HFFc6 (cell line): ENCODE measurements around the gene NEURL4. TPM values are rescaled to one million over a fixed set of nuclear protein-coding genes. Genes with fewer than 3 reads are reported as not detected.

Experiments used
- DNase-seq: peaks from one replicate; pipeline ENCODE4 v3.0.0-alpha.2; 2018
- H3K27ac Mint-ChIP-seq: 2 replicates; pipeline ENCODE4 v1.8.0; 2020; ENCODE audit warnings: mild to moderate bottlenecking, mixed read lengths
- H3K27me3 Mint-ChIP-seq: 2 replicates; pipeline ENCODE4 v1.8.0; 2021; ENCODE audit warnings: mild to moderate bottlenecking, moderate library complexity, mixed read lengths; ENCODE audit not compliant: insufficient read depth
- H3K36me3 Mint-ChIP-seq: 2 replicates; pipeline ENCODE4 v1.8.0; 2021; ENCODE audit warnings: low read depth, mixed read lengths
- H3K4me1 Mint-ChIP-seq: 2 replicates; pipeline ENCODE4 v1.8.0; 2020; ENCODE audit warnings: low read depth, mixed read lengths
- H3K4me3 Mint-ChIP-seq: 2 replicates; pipeline ENCODE4 v1.8.0; 2020; ENCODE audit warnings: mild to moderate bottlenecking, moderate library complexity, mixed read lengths
- H3K9me3 Mint-ChIP-seq: 2 replicates; pipeline ENCODE4 v1.8.0; 2020; ENCODE audit warnings: mild to moderate bottlenecking, mixed read lengths
- total RNA-seq, 6 experiments: library from RNA; stranded (reverse); fragmentation: NEBNext Ultra II Directional; extraction: Animal tissue kit (Norgen Biotek cat#: 25700); gene quantifications; 2 replicates in 1 of 6; 3 replicates in 5 of 6; pipeline ENCODE4 v1.2.3, GENCODE V29; 2021
- TF ChIP-seq, protein P1 (sequence below): fragments of 200-600 bp; sonication (generic); IDR thresholded peaks from 2 replicates; pipeline ENCODE4 v1.5.0; 2021; ENCODE audit warnings: antibody characterized with exemption, mild to moderate bottlenecking

NEURL4 gene
- total RNA-seq, 6 experiments from 2014 or later: 18.7 to 24.6 (median 20.4) TPM

GRCh38 chr17:7313890-7314718 lies 15.0 kb downstream of the NEURL4 start:
- H3K9me3 Mint-ChIP-seq: no peaks in the 10 kb centered on the region
- DNase-seq: peak; percentile 62
- H3K36me3 Mint-ChIP-seq: peaks cover 60% of the 10 kb centered on the region
- peak overlapping the region; percentile 87 for H3K4me3 Mint-ChIP-seq
- peak overlapping the region; percentile 78 for H3K27ac Mint-ChIP-seq
- peaks cover 59% of the 10 kb centered on the region for H3K4me1 Mint-ChIP-seq
- peaks cover 21% of the 10 kb centered on the region for H3K27me3 Mint-ChIP-seq
- TF ChIP-seq, protein P1, sequence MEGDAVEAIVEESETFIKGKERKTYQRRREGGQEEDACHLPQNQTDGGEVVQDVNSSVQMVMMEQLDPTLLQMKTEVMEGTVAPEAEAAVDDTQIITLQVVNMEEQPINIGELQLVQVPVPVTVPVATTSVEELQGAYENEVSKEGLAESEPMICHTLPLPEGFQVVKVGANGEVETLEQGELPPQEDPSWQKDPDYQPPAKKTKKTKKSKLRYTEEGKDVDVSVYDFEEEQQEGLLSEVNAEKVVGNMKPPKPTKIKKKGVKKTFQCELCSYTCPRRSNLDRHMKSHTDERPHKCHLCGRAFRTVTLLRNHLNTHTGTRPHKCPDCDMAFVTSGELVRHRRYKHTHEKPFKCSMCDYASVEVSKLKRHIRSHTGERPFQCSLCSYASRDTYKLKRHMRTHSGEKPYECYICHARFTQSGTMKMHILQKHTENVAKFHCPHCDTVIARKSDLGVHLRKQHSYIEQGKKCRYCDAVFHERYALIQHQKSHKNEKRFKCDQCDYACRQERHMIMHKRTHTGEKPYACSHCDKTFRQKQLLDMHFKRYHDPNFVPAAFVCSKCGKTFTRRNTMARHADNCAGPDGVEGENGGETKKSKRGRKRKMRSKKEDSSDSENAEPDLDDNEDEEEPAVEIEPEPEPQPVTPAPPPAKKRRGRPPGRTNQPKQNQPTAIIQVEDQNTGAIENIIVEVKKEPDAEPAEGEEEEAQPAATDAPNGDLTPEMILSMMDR: no peak

DNA sequence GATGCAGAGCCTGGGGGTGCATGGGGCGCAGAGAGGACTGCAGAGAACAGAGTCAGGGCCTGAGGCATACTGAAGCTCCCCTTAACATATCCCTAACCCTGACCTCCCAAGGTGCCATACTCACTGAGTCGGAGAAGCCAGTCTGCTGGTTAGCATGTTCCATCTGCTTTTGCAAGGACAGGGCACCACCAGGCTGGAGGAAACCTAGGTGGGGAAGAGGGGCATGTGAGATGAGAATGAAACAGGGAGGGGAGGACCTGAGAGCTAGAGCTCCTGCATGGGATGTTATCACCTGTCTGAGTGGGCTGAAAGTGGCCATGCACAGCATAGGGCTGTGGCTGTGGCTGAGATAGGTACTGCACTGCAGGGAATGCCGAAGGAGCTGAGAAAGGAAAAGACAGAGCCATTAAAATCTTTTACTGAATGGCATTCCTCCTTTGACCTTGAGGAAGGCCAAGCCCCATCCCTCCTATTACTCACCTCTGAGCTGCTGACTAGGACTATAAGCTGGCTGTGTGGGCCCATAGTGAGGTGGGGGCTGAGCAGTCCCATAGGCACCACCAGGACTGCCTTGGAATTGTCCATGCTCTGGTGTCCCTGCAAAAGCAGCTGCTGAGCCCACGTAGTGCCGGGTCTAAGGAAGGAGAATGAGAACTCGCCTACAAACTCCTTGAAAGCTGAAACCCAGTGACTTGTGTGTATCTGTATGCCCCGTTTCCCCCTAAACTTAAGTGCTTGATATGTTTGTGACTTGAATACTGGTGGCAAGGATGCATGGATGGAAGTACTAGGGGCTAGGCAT lies 15.8 kb downstream of the NEURL4 start:
- Mint-ChIP-seq H3K9me3 (no peaks in the 10 kb centered on the region), H3K4me3 (peak overlapping the region; percentile 87), H3K27me3 (peaks cover 21% of the 10 kb centered on the region), H3K27ac (peak overlapping the region; percentile 78), H3K4me1 (peaks cover 61% of the 10 kb centered on the region), H3K36me3 (peaks cover 67% of the 10 kb centered on the region)
- no peak for DNase-seq
- TF ChIP-seq, protein P1: peak; percentile 59; the same call in 1 of the 2 replicates

GRCh38 chr17:7312432-7313087 lies 16.6 kb downstream of the NEURL4 start:
- H3K27me3 Mint-ChIP-seq: peaks cover 21% of the 10 kb centered on the region
- DNase-seq: no peak
- peak overlapping the region; percentile 78 for H3K27ac Mint-ChIP-seq
- TF ChIP-seq, protein P1: no peak
- peak overlapping the region; percentile 87; the same call in 1 of the 2 replicates for H3K4me3 Mint-ChIP-seq
- H3K36me3 Mint-ChIP-seq: peaks cover 67% of the 10 kb centered on the region
- H3K4me1 Mint-ChIP-seq: peaks cover 61% of the 10 kb centered on the region
- no peaks in the 10 kb centered on the region for H3K9me3 Mint-ChIP-seq

DNA sequence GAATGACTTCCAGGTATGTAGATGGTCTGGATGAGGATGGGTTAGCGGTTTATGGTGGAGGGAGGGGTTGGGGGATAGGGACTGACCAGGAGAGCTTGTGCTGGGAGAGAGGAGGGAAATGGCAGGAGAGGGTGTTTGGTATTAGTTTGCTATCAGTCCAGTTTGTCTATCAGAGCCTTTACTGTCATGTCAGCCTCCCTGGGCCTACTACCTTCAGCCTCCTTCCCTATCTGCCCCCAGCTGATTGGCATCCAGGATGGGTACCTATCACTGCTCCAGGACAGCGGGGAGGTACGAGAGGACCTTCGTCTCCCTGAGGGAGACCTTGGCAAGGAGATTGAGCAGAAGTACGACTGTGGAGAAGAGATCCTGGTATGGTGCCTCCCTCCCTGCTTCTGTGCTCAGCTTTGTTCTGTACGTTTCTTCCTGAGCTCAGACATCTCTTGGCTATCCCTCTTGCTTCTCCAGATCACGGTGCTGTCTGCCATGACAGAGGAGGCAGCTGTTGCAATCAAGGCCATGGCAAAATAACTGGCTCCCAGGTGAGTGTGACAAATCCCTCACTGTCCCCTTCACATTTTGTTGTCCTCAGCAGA lies 17.9 kb downstream of the NEURL4 start:
- H3K9me3 Mint-ChIP-seq: no peaks in the 10 kb centered on the region
- H3K27me3 Mint-ChIP-seq: peaks cover 24% of the 10 kb centered on the region
- H3K36me3 Mint-ChIP-seq: peaks cover 63% of the 10 kb centered on the region
- H3K4me1 Mint-ChIP-seq: peaks cover 62% of the 10 kb centered on the region
- TF ChIP-seq, protein P1: no peak
- H3K27ac Mint-ChIP-seq: peak overlapping the region; percentile 94
- H3K4me3 Mint-ChIP-seq: peak overlapping the region; percentile 94
- DNase-seq: no peak

DNA sequence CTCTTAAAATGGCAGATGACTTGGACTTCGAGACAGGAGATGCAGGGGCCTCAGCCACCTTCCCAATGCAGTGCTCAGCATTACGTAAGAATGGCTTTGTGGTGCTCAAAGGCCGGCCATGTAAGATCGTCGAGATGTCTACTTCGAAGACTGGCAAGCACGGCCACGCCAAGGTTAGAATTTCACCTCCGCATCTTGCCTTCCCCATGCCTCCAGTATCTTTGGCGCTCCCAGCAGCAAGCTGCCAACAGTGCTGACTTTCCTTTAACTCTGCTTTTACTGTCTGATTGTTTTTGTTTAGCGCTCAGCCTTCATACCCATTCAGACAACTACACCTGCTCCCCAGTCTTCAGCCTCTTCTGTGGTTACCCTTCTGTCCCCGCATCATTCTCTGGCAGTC lies 19.5 kb downstream of the NEURL4 start:
- peaks cover 19% of the 10 kb centered on the region for H3K27me3 Mint-ChIP-seq
- DNase-seq: no peak
- no peaks in the 10 kb centered on the region for H3K9me3 Mint-ChIP-seq
- TF ChIP-seq, protein P1: no peak
- peaks cover 56% of the 10 kb centered on the region for H3K36me3 Mint-ChIP-seq
- peak overlapping the region; percentile 94 for H3K4me3 Mint-ChIP-seq
- peaks cover 60% of the 10 kb centered on the region for H3K4me1 Mint-ChIP-seq
- peak overlapping the region; percentile 94 for H3K27ac Mint-ChIP-seq
